Measurements from ENCODE around the gene CDPF1.

Gene CDPF1

DNA sequence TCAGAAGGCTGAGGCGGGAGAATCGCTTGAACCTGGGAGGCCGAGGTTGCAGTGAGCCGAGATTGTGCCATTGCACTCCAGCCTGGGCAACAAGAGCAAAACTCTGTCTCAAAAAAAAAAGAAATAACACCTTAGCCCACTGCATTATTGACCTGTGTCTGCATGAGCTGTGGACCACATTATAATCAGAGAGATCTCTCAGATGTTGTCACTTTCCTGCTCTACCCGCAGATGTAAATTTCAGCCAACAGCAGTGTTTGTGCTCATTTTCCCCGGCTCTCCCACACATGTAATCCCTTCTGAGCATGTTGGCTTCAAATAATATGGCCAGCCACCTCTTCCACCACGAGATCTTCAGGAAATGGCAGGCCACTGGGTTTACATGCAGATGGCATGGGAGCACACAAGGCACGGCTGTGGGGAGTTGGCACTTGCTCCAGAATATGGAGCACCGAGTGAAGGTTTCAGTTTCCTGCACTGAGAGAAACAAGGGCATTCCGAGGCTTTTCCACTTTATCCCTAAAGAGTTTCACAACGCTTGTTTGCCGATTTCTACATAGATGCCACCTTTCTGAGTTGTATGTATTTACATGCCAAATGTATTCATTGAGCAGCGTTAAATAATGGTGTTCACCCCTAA lies 19.7 kb downstream of the CDPF1 start:
- H3K4me3 ChIP-seq (ENCODE audit: low read length), result no peak overlapping the region
- no peak for DNase-seq (ENCODE audit: low read depth)
- TF ChIP-seq, protein P1, sequence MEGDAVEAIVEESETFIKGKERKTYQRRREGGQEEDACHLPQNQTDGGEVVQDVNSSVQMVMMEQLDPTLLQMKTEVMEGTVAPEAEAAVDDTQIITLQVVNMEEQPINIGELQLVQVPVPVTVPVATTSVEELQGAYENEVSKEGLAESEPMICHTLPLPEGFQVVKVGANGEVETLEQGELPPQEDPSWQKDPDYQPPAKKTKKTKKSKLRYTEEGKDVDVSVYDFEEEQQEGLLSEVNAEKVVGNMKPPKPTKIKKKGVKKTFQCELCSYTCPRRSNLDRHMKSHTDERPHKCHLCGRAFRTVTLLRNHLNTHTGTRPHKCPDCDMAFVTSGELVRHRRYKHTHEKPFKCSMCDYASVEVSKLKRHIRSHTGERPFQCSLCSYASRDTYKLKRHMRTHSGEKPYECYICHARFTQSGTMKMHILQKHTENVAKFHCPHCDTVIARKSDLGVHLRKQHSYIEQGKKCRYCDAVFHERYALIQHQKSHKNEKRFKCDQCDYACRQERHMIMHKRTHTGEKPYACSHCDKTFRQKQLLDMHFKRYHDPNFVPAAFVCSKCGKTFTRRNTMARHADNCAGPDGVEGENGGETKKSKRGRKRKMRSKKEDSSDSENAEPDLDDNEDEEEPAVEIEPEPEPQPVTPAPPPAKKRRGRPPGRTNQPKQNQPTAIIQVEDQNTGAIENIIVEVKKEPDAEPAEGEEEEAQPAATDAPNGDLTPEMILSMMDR (conservative IDR thresholded peaks at IDR 0.05; ENCODE audit: low read depth, low read length), result no peak

- no peak for DNase-seq (ENCODE audit: low read depth)
These were observed 20.4 kb downstream of the CDPF1 start for GRCh38 chr22:46229701-46230100.

DNA sequence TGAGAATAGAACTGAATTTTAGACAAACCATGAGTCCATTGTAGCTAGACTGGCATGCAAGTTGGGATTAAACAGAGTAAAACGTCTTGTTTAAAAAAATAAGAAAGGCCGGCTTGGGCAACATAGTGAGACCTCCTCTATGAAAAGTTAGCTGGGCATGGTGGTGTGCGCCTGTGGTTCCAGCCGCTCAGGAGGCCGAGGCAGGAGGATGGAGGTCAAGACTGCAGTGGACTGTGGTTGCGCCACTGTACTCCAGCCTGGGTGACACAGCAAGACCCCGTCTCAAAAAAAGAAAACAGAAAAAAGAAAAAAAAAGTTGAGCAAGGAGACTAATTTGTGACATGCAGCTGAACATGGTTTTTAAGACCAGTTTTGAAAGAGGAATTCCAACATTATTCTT lies 23.5 kb downstream of the CDPF1 start:
- H3K4me3 ChIP-seq (ENCODE audit: low read length), result no peak overlapping the region
- TF ChIP-seq, protein P1 (conservative IDR thresholded peaks at IDR 0.05; ENCODE audit: low read depth, low read length), result no peak
- DNase-seq (ENCODE audit: low read depth), result no peak

More at GRCh38 chr22:46229701-46230100, 20.4 kb downstream of the CDPF1 start:
- H3K4me3 ChIP-seq (ENCODE audit: low read length), result no peak overlapping the region
- TF ChIP-seq, protein P1 (conservative IDR thresholded peaks at IDR 0.05; ENCODE audit: low read depth, low read length), result no peak

DNA sequence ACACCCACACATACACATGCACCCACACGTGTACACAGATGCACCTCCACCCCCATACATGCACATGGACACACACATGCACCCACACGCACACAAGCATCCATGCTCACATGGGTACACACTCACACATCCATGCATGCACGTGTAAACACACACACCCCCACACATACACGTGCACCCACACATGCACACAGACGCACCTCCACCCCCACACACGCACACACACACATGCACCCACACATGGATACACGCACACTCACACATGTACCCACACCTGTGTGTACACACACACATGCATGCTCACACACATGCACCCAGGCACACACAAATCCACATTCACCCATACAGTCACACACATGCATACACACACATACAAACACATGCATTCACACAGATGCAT lies 24.5 kb downstream of the CDPF1 start:
- H3K4me3 ChIP-seq (ENCODE audit: low read length), result no peak overlapping the region
- no peak for DNase-seq (ENCODE audit: low read depth)
- TF ChIP-seq, protein P1 (conservative IDR thresholded peaks at IDR 0.05; ENCODE audit: low read depth, low read length), result no peak

GRCh38 chr22:46224898-46225290 lies 25.2 kb downstream of the CDPF1 start:
- no peak for DNase-seq (ENCODE audit: low read depth)
- no peak overlapping the region for H3K4me3 ChIP-seq (ENCODE audit: low read length)
- TF ChIP-seq, protein P1 (conservative IDR thresholded peaks at IDR 0.05; ENCODE audit: low read depth, low read length), result no peak

DNA sequence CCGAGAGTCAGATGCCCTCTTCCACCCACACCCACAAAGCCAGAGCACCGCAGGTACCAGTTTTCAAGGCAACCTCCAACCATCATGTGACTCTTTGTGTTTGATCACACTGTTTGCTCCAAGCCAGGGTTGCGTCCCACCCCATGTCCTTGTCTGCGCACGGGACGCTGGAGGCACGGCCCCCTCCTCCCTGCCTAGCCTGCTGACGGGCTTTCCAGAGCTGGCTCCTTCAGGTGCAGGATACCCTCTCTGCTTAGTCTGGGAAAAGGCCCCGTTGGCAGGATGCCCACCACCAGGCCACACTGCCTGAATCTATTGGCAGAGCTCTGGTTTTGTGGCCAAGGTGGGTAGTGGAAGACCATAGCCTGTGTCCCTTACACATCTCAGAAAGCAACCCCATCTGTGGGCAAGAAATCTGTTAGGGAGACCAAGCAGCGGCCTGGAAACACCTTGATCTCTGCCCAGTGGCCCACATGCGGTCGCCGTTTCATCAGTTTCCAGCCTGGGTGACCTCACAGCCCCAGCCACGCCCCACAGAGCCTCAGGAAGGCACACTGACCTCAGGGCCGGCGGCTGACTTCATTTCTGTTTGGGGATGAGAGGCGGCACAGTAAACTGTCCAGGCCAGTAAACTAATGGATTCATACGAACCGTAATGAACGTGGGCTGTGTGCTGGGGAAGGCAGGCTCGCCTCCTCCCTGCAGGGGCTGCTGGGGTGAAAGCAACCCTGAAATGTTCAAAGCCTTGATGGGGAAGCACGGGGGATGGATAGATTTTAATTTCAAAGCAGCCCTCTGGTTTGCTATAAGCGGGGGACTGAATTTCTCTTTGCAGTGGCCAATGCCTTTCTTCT lies 25.8 kb downstream of the CDPF1 start:
- TF ChIP-seq, protein P1 (conservative IDR thresholded peaks at IDR 0.05; ENCODE audit: low read depth, low read length), result no peak
- no peak overlapping the region for H3K4me3 ChIP-seq (ENCODE audit: low read length)

GRCh38 chr22:46220921-46221320 lies 29.2 kb downstream of the CDPF1 start:
- TF ChIP-seq, protein P1 (conservative IDR thresholded peaks at IDR 0.05; ENCODE audit: low read depth, low read length), result no peak
- no peak for DNase-seq (ENCODE audit: low read depth)
- H3K4me3 ChIP-seq (ENCODE audit: low read length), result no peak overlapping the region

More for the DNA sequence above, 25.8 kb downstream of the CDPF1 start:
- DNase-seq (ENCODE audit: low read depth), result no peak

Measured in retinal pigment epithelial cell (primary cell).